Ovary (tissue), 9 donors: ENCODE results near the gene ARVCF. TPM values are rescaled to one million over a fixed set of nuclear protein-coding genes. Genes with fewer than 3 reads are reported as not detected.

Experiments
- DNase-seq, 5 donors: peaks; one replicate each; pipeline ENCODE4 v3.0.0-alpha.2; 2019 to 2020
- H3K27ac ChIP-seq, 2 donors: fragments of 200-600 bp; one replicate each; pipeline versions ENCODE4 v1.5.1 to v1.8.0; 2019 to 2022
- H3K27me3 ChIP-seq: fragments of 200-600 bp; one replicate; pipeline ENCODE4 v1.8.0; 2022
- H3K36me3 ChIP-seq: fragments of 200-600 bp; sonication (generic); one replicate; pipeline ENCODE4 v1.5.1; 2019
- H3K4me1 ChIP-seq: one replicate; pipeline ENCODE4 v1.8.1; 2013; ENCODE audit warnings: mild to moderate bottlenecking, moderate library complexity; ENCODE audit not compliant: insufficient read depth
- H3K4me3 ChIP-seq: fragments of 200-600 bp; sonication (generic); one replicate; pipeline ENCODE4 v1.5.1; 2017
- H3K9me3 ChIP-seq, 2 donors: fragments of 200-600 bp in 1 of 2; sonication (generic) in 1 of 2; one replicate each; pipeline versions ENCODE4 v1.5.1 to v1.8.1; 2013 to 2019; ENCODE audit warnings: mild to moderate bottlenecking in 1 of 2, moderate library complexity in 1 of 2
- CTCF ChIP-seq, 3 donors: fragments of 450-650 bp in 2 of 3; fragments of 200-600 bp in 1 of 3; IDR thresholded peaks; one replicate each; pipeline versions ENCODE4 v1.5.1 to v1.8.0; 2016 to 2022; ENCODE audit warnings: antibody characterized with exemption in 3 of 3, mild to moderate bottlenecking in 1 of 3
- EP300 ChIP-seq: sonication (generic); formaldehyde crosslinking; IDR thresholded peaks from one replicate; pipeline ENCODE4 v1.6.1; 2017; ENCODE audit warnings: antibody characterized with exemption
- POLR2A ChIP-seq: fragments of 450-650 bp; IDR thresholded peaks from one replicate; pipeline ENCODE4 v1.6.1; 2017; ENCODE audit warnings: antibody characterized with exemption, mild to moderate bottlenecking, moderate library complexity
- WGBS, 3 donors: extraction: QIAGEN DNeasy Blood & Tissue Kit in 1 of 3; methylation state at CpG; one replicate each; pipeline versions ENCODE4 v1.1.5 to v1.1.7; 2013 to 2017; 5-methylcytosine and 5-hydroxymethylcytosine counted together
- intact Hi-C, 4 donors: fragments of 100-400 bp; cut with DNase I; formaldehyde crosslinking; loops; one replicate each; pipeline versions ENCODE4 v1.11.0 to v1.15.1; 2022 to 2023
- polyA plus RNA-seq, 2 donors: library from polyadenylated mRNA; stranded (reverse); fragments of 200-250 nt in 1 of 2; fragments of 350-450 nt in 1 of 2; fragmentation: Illumina TruSeq in 1 of 2; extraction: RNeasy Lipid Tissue Mini Kit (QIAGEN cat#74804) in 1 of 2; gene quantifications; one replicate each; pipeline ENCODE4 v1.2.3, GENCODE V29; 2013 to 2014
- total RNA-seq, 7 donors: library from RNA; depleted of rRNA in 2 of 7; stranded (reverse); fragments of >200 nt in 2 of 7; fragmentation: NEBNext Ultra II Directional in 3 of 7; extraction: Animal tissue kit (Norgen Biotek cat#: 25700) in 3 of 7; gene quantifications; one replicate each; pipeline versions ENCODE4 v1.1.0 to v1.2.4, GENCODE V29; 2016 to 2023
- donor health status: DM: no; HTN: no; CAD: no; lungs with moderate emphysema.
- donor health status: DM: no; HTN: no; CAD: no.
- donor health status: Bipolar disorder and iron deficiency.
- donor health status: DM: yes; HTN: yes; CAD: no.
- donor health status: DM: no; HTN: no; CAD: no.
- donor health status: DM: yes; HTN: yes; CAD: no.

Gene ARVCF
- total and polyA plus RNA-seq, 9 donors, result 0.42 to 23.8 (median 14.0) TPM

- no peak for TF ChIP-seq CTCF (IDR thresholded peaks at IDR 0.05)
- TF ChIP-seq POLR2A, result no peak
Measured at GRCh38 chr22:20044495-20045151, 28.0 kb upstream of the ARVCF start.

GRCh38 chr22:20043997-20044342 is 27.3 kb upstream of the ARVCF start:
- no peak for DNase-seq
- Histone ChIP-seq H3K4me3 (no peak overlapping the region), H3K4me1 (no peaks in the 10 kb centered on the region), H3K27me3 (no peaks in the 10 kb centered on the region), H3K27ac (no peak overlapping the region), H3K36me3 (no peaks in the 10 kb centered on the region), H3K9me3 (no peaks in the 10 kb centered on the region)
- no peak for TF ChIP-seq CTCF (IDR thresholded peaks at IDR 0.05)
- no peak for TF ChIP-seq POLR2A
- TF ChIP-seq EP300, result no peak
- intact Hi-C loops, result no loop called here
- 80 to 94% (median 93%) methylated on average over 7 of the region's 7 CpGs for WGBS, 3 donors

More at GRCh38 chr22:20044495-20045151, 28.0 kb upstream of the ARVCF start:
- no peak overlapping the region for H3K27ac ChIP-seq
- no peaks in the 10 kb centered on the region for H3K9me3 ChIP-seq
- no peak for DNase-seq
- WGBS, 3 donors, result 81 to 93% (median 91%) methylated on average over 10 of the region's 10 CpGs
- intact Hi-C loops, result no loop called here
- no peaks in the 10 kb centered on the region for H3K36me3 ChIP-seq
- no peaks in the 10 kb centered on the region for H3K27me3 ChIP-seq
- no peaks in the 10 kb centered on the region for H3K4me1 ChIP-seq
- no peak overlapping the region for H3K4me3 ChIP-seq

GRCh38 chr22:20043057-20043996 is 26.7 kb upstream of the ARVCF start:
- 90 to 95% (median 92%) methylated on average over 26 of the region's 26 CpGs for WGBS, 3 donors
- no peaks in the 10 kb centered on the region for H3K36me3 ChIP-seq

More at GRCh38 chr22:20043057-20043996, 26.7 kb upstream of the ARVCF start:
- Histone ChIP-seq H3K27me3 (no peaks in the 10 kb centered on the region), H3K9me3 (no peaks in the 10 kb centered on the region), H3K4me3 (no peak overlapping the region), H3K4me1 (no peaks in the 10 kb centered on the region), H3K27ac (no peak overlapping the region)
- no peak for DNase-seq
- TF ChIP-seq EP300, result no peak
- no peak for TF ChIP-seq CTCF (IDR thresholded peaks at IDR 0.05)
- no peak for TF ChIP-seq POLR2A
- intact Hi-C loops, result no loop called here
